Measurements from ENCODE around the gene OPA3.

OPA3 gene

GRCh38 chr19:45567609-45568008 is 17.0 kb downstream of the OPA3 start:
- no peak for DNase-seq (ENCODE audit: low read depth)

DNA sequence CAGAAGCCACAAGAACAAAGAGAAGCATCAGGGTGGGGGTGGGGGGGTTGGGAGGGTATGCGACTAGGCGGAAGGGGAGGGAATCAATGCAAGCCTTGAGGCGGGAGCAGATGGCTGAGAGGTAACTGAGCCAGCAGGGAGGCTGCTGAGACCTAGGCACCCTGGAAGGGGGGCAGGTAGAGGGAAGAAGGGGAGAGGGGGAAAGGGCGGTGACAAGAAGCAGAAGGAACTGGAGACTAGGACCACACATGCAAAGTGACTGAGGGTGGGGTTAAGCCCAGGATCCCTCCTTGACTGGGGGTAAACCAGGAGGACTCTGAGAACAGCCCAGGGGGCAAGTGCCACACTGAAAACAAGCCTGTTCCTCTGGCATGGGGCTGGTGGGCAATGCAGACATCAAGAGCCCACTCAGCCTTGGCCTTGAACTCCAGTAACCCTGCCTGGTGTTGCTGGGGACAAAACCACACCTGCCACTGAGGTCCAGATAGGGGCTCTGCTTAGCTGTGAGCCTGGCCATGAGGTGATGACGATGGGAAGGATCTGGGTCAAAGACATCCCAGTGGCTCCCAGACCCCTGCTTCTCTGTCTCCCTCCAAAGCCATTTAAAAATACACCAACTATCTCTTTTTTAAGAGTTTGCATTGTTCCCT is 20.3 kb downstream of the OPA3 start:
- no peak for DNase-seq (ENCODE audit: low read depth)

DNA sequence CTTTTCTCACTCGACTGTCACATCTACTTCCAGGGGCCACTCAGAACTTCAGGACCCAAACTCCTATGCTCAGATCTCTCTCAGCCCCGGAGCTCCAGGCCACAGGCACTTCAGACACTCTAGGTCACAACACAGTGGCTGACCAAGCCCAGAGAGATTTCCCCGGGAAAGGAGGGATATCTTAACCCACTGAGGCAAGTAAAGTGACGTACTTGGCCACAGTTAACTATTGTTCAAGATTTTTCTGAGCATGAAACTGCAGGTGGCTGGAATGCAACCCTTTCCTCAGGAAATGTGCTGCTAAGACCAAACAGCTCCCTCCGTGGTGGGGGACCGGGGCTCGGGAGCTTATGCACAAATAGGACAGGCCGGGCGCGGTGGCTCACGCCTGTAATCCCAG is 23.9 kb downstream of the OPA3 start:
- no peak for DNase-seq (ENCODE audit: low read depth)

DNA sequence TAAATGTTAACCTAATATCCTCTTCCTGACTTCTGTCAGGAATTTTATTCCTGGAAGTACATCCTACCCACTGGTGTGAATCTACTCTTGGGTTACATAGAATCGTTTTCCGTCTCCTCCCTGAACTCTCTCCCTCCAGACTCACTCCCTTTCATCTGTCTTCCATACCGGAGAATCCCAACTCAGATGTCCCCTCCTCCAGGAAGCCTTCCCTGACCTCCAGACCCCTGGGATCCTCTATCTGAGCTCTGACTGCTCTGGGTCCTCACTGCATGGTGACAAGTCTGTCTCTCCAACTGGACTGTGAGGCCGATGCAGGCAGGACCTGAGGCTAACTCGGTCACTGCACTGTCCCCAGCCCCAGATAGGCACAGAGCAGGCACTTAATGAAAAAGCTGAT is 24.6 kb downstream of the OPA3 start:
- no peak for DNase-seq (ENCODE audit: low read depth)

GRCh38 chr19:45558399-45558878 is 26.2 kb downstream of the OPA3 start:
- DNase-seq (ENCODE audit: low read depth), result peak; percentile 50

GRCh38 chr19:45556835-45557234 is 27.8 kb downstream of the OPA3 start:
- DNase-seq (ENCODE audit: low read depth), result no peak

- DNase-seq (ENCODE audit: low read depth), result no peak
Observed at GRCh38 chr19:45554481-45554880, 30.1 kb downstream of the OPA3 start.

DNA sequence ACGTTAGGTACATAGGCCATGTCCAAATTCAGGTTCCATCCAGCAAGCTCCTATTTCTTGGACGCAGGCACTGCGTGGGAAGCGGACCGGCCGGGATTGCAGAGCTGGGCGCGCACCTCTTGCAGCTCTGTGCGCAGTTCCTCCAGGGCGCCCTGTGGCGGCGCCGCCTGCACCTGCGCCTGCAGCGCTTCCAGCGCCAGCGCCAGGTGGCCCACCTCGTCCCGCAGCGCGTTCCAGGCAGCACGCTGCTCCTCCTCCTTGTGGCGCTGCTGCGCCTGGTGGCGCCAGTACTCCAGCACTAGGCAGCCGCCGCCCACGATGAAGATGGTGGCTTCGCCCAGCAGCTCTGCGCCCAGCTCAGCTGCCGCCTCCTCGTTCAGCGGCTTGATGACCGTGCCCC is 31.1 kb downstream of the OPA3 start:
- DNase-seq (ENCODE audit: low read depth), result no peak

DNA sequence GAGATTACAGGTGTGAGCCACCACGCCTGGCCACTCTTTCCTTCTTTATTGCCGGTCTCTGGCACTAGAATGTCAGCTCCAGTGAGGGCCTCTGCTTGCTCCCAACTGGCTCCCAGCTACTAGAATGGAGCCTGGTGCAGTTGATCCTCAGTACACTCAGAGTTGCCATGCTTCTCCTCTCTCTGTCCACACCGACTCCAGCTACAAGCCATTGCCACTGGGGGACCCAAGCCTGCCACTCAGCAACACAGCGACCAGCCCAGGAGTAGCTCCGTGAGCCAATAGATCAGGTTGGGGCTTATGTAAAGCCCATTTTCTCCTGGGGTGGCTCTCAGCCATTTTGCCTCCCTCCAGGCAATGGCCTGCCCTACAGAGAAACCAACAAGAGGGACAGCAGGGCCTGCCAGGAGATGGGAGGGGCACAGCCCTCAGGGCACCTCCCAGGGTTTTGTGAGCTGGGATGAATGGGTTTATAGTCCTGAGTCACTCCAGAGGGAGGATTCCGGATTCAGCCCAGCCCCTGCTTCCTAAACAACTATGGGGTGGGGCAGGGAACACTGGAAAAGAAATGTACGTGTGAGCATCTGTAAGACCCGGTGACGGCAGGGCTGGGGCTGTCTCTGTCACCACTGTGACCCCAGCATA is 36.5 kb downstream of the OPA3 start:
- no peak for DNase-seq (ENCODE audit: low read depth)

- no peak for DNase-seq (ENCODE audit: low read depth)
Observed at GRCh38 chr19:45547211-45547770, 37.3 kb downstream of the OPA3 start.

GRCh38 chr19:45542234-45542668 is 42.4 kb downstream of the OPA3 start:
- no peak for DNase-seq (ENCODE audit: low read depth)

DNA sequence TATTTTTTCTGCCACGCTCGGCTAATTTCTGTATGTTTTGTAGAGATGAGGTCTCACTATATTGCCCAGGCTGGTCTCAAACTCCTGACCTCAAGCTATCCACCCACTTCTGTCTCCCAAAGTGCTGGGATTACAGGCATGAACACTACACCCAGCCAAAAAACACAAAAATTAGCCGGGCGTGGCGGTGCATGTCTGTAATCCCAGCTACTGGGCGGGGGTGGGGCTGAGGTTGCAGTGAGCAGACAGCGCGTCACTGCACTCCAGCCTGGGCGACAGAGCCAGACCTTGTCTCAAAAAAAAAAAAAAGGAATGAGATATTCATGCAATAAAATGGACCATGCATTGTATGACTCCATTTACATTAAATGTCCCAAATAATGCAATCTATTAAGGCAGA is 45.1 kb downstream of the OPA3 start:
- DNase-seq (ENCODE audit: low read depth), result no peak

- no peak for DNase-seq (ENCODE audit: low read depth)
Observed at GRCh38 chr19:45531349-45531748, 53.3 kb downstream of the OPA3 start.

GRCh38 chr19:45529420-45529785 is 55.2 kb downstream of the OPA3 start:
- DNase-seq (ENCODE audit: low read depth), result no peak

DNA sequence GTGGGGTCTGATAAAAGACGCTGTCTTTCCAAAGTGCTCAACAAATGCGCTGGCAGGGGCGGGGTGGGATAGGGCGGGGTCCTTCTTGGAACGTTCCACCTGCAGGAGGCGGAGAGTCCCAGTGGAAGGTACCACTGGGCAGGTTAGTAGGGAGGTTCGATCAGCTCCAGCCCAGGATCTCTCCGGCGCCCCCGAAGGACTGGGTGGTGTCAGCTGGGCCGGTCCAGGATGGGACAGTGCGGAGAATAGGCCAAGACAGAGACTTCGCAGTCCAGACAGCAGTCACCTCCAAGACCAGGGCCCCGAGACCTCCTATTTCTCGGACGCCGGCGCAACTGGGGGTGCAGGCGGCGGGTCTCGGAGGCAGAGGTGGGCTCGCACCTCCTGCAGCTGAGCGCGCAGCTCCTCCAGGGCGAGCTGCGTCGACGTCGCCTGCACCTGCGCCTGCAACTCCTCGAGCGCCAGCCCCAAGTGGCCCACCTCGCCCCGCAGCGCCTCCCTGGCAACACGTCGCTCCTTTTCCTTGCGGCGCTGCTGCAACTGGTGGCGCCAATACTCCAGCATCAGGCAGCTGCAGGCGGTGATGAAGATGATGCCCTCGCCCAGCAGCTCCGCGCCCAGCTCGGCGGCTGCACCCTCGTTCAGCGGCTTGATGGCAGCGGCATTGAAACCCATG is 55.7 kb downstream of the OPA3 start:
- no peak for DNase-seq (ENCODE audit: low read depth)

GRCh38 chr19:45528149-45528743 is 56.4 kb downstream of the OPA3 start:
- no peak for DNase-seq (ENCODE audit: low read depth)

DNA sequence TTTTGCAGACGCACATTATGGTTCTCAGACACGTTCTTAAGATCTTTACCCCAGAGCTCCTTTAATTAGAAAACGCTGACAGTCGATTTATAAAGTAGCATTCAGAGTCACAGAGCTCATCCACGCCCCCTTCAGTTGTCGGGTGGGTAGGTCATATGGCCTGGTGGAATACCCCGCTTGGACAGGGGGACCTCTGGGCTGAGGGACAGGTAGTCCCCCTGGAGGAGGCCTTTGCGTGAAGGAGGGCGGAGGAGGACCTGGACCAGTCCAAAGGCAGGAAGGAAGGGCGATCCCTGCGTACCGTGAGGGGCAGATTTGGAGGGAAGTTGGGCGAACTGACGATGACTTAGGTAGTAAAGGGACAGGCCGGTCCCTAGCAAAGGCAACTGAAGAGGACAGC is 56.9 kb downstream of the OPA3 start:
- DNase-seq (ENCODE audit: low read depth), result no peak

GRCh38 chr19:45526971-45527370 is 57.6 kb downstream of the OPA3 start:
- DNase-seq (ENCODE audit: low read depth), result no peak

- DNase-seq (ENCODE audit: low read depth), result no peak
Observed at GRCh38 chr19:45526143-45526542, 58.5 kb downstream of the OPA3 start.

- DNase-seq (ENCODE audit: low read depth), result no peak
Observed at GRCh38 chr19:45524575-45525129, 60.0 kb downstream of the OPA3 start.

DNA sequence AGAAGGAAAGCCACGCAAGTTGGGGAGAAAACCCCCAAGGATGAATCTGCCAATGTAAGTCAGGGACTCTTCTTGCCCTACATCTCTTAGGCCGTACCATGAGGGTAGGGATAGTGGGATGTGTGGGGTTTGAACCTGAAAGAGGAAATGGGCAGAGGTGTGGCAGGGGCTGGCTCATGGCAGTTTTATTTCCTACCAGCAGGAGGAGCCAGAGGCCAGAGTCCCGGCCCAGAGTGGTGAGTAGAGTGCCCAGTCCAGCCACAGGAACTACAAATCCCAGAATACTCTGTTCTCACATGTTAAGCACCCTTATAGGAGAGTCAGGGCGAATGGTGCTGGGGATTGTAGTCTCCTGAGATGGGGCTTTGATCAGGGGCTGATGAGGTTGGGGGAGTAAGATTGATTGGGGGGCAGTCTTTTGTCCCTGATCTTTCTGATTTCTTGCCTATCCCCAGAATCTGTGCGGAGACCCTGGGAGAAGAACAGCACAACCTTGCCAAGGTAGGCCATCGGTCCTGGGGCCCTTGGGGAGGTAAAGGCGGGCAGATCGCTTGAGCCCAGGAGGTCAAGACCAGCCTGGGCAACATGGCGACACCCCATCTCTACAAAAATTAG is 60.9 kb downstream of the OPA3 start:
- peak; percentile 42 for DNase-seq (ENCODE audit: low read depth)

Data from stimulated activated CD8-positive, alpha-beta memory T cell treated with anti-CD3 and anti-CD28 coated beads, Interleukin-12 subunit alpha, Interleukin-12 subunit beta, amount 100 ng/mL, for 1 hour (primary cell).